ENCODE measurements around the gene GNB5.

GNB5 gene

GRCh38 chr15:52067545-52067926 is 123.7 kb downstream of the GNB5 start:
- H3K4me3 ChIP-seq (replicated peaks in 1 of 2; ENCODE audit: low read depth in 2 of 2, low read length in 2 of 2), result no peak overlapping the region
- no peak for DNase-seq (ENCODE audit: low read depth in 2 of 2)
- TF ChIP-seq CTCF (IDR thresholded peaks at IDR 0.05; ENCODE audit: low read depth, low read length), result no peak

- no peak for TF ChIP-seq CTCF (IDR thresholded peaks at IDR 0.05; ENCODE audit: low read depth, low read length)
- H3K4me3 ChIP-seq (replicated peaks in 1 of 2; ENCODE audit: low read depth in 2 of 2, low read length in 2 of 2), result no peak overlapping the region
- no peak for DNase-seq (ENCODE audit: low read depth in 2 of 2)
Observed at GRCh38 chr15:52066842-52067544, 124.2 kb downstream of the GNB5 start.
